ENCODE data around the gene WDR1. TPM values are rescaled to one million over a fixed set of nuclear protein-coding genes. Genes with fewer than 3 reads are reported as not detected.
A peak's percentile ranks its signal among the peaks of the same experiment; 100 is the strongest.

Gene WDR1
- total RNA-seq, 5 donors from 2014 or later (not counting 1 experiment from before 2014, with no cell fraction given) = 268 to 308 (median 304) TPM

DNA sequence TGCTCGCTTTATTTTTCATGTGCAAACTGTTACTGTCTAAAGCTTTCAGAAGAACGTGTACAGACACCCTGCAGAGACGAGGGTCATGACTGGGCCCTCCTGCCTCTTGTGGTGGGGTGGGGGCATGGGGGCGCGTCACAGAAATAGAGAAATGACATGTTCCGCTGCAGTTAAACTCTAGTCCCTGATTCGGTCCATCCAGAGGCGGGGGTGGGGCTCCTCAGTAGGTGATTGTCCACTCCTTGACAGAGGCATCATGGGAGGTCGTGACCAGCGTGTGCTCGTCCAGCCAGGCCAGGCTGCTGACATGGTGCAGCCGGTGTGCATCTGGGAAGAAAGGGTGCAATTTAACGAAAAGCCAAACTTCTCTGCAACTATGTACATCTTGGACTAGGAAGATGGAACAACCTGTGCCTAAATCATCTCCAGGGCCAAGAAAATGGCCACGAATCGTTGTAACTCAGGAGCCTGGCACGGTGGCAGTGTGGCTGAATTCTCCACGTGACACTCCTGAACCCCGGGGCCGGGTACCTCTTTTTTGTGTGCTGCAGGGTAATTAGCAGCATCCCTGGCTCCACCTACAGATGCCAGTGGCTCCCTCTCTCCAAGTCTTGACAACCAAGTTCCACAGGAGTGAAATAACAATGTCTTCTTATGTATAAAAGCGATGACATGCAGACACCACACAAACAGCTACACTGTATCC lies 41.3 kb downstream of the WDR1 start:
- H3K27me3 Mint-ChIP-seq = no peaks in the 10 kb centered on the region
- ATAC-seq (replicated peaks in 1 of 4) (no peak), DNase-seq (no peak)
- H3K4me3 Mint-ChIP-seq = no peak overlapping the region
- peak overlapping the region in 1 of 2 donors; percentile 6 for H3K27ac Mint-ChIP-seq
- Histone ChIP-seq H3K9me3 (no peaks in the 10 kb centered on the region), H3K36me3 (ENCODE audit: control insufficient read depth in 2 of 2, extremely low read depth in 1 of 2, insufficient read depth in 1 of 2, low read length in 1 of 2) (peaks cover 31 to 76% of the 10 kb centered on the region in 2 donors), H3K27me3 (replicated peaks in 1 of 2; ENCODE audit: control insufficient read depth in 2 of 2, extremely low read depth in 1 of 2, insufficient read depth in 2 of 2, low read length in 1 of 2) (no peaks in the 10 kb centered on the region), H3K4me1 (ENCODE audit: control insufficient read depth in 1 of 2, extremely low read depth in 1 of 2, insufficient read depth in 2 of 2, low read length in 2 of 2) (no peaks in the 10 kb centered on the region), H3K27ac (ENCODE audit: low read length) (no peak overlapping the region), H3K4me3 (ENCODE audit: control insufficient read depth in 1 of 2, extremely low read depth in 1 of 2, low read length in 1 of 2) (no peak overlapping the region)
- H3K9me3 Mint-ChIP-seq = no peaks in the 10 kb centered on the region
- POLR2A ChIA-PET = no interaction called here
- 95% methylated on average over 15 of the region's 20 CpGs for WGBS (ENCODE audit: insufficient coverage)
- H3K36me3 Mint-ChIP-seq = peaks cover 48% of the 10 kb centered on the region
- CTCF ChIA-PET = no interaction called here
- H3K4me1 Mint-ChIP-seq = peaks cover 0 to 9% (median 1%) of the 10 kb centered on the region in 3 donors

- POLR2A ChIA-PET = no interaction called here
Measured at GRCh38 chr4:10074767-10075105, 41.9 kb downstream of the WDR1 start.

GRCh38 chr4:10074076-10074766 lies 42.4 kb downstream of the WDR1 start:
- DNase-seq (peak in 1 of 35 experiments; percentile 13), ATAC-seq (replicated peaks in 1 of 4) (no peak)
- Mint-ChIP-seq H3K4me1 (peaks cover 0 to 4% (median 1%) of the 10 kb centered on the region in 3 donors), H3K27me3 (no peaks in the 10 kb centered on the region), H3K9me3 (no peaks in the 10 kb centered on the region), H3K4me3 (no peak overlapping the region), H3K36me3 (peaks cover 48% of the 10 kb centered on the region), H3K27ac (peak overlapping the region; percentile 28 to 42)
- H3K9me3 ChIP-seq = no peaks in the 10 kb centered on the region
- 96% methylated on average over 4 of the region's 13 CpGs for WGBS (ENCODE audit: insufficient coverage)
- H3K36me3 ChIP-seq (ENCODE audit: control insufficient read depth in 2 of 2, extremely low read depth in 1 of 2, insufficient read depth in 1 of 2, low read length in 1 of 2) = peaks cover 22 to 70% of the 10 kb centered on the region in 2 donors
- no peaks in the 10 kb centered on the region for H3K27me3 ChIP-seq (replicated peaks in 1 of 2; ENCODE audit: control insufficient read depth in 2 of 2, extremely low read depth in 1 of 2, insufficient read depth in 2 of 2, low read length in 1 of 2)
- POLR2A ChIA-PET = no interaction called here
- no peak overlapping the region for H3K27ac ChIP-seq (ENCODE audit: low read length)
- H3K4me1 ChIP-seq (ENCODE audit: control insufficient read depth in 1 of 2, extremely low read depth in 1 of 2, insufficient read depth in 2 of 2, low read length in 2 of 2) = no peaks in the 10 kb centered on the region
- CTCF ChIA-PET = no interaction called here
- H3K4me3 ChIP-seq (ENCODE audit: control insufficient read depth in 1 of 2, extremely low read depth in 1 of 2, low read length in 1 of 2) = no peak overlapping the region

More at GRCh38 chr4:10074767-10075105, 41.9 kb downstream of the WDR1 start:
- CTCF ChIA-PET = no interaction called here
- Mint-ChIP-seq H3K4me1 (peaks cover 0 to 8% (median 1%) of the 10 kb centered on the region in 3 donors), H3K4me3 (no peak overlapping the region), H3K27ac (peak overlapping the region in 1 of 2 donors; percentile 6), H3K9me3 (no peaks in the 10 kb centered on the region), H3K27me3 (no peaks in the 10 kb centered on the region), H3K36me3 (peaks cover 49% of the 10 kb centered on the region)
- ATAC-seq (replicated peaks in 1 of 4) = peak in 3 of 4 experiments; percentile 32 to 33 (median 32)
- peak in 1 of 35 experiments; percentile 27 for DNase-seq
- Histone ChIP-seq H3K36me3 (ENCODE audit: control insufficient read depth in 2 of 2, extremely low read depth in 1 of 2, insufficient read depth in 1 of 2, low read length in 1 of 2) (peaks cover 27 to 71% of the 10 kb centered on the region in 2 donors), H3K4me1 (ENCODE audit: control insufficient read depth in 1 of 2, extremely low read depth in 1 of 2, insufficient read depth in 2 of 2, low read length in 2 of 2) (no peaks in the 10 kb centered on the region), H3K27ac (ENCODE audit: low read length) (no peak overlapping the region), H3K27me3 (replicated peaks in 1 of 2; ENCODE audit: control insufficient read depth in 2 of 2, extremely low read depth in 1 of 2, insufficient read depth in 2 of 2, low read length in 1 of 2) (no peaks in the 10 kb centered on the region), H3K4me3 (ENCODE audit: control insufficient read depth in 1 of 2, extremely low read depth in 1 of 2, low read length in 1 of 2) (no peak overlapping the region), H3K9me3 (no peaks in the 10 kb centered on the region)
- 100% methylated on average over 1 of the region's 7 CpGs for WGBS (ENCODE audit: insufficient coverage)

DNA sequence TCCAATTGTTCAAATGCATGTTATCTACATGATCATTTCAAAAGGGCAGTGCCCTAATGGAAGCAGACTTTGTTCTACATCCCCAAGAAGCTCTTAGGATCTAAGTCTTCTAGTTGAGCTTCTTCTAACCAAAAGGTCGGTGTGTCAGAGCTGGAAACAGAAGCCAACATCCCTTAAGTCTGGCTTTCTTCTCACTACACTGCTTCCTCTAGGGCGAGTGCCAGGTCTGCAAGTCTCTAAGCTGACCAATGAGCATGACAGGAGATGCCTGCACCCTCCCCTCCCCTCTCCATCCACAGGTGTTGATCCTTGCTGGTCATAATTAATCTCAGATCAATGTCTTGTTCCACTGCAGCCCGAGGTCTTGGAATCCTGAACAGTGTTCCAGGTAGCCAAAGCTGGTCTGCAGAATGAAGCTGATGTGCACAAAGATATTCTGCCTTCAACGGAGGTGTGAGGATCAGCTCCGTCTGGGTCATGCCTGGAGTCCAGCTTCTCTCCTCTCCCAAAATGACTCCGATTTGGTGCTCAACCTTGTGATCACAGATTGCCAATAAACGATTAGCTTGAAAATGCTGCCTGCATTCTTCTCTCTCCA lies 44.1 kb downstream of the WDR1 start:
- Histone ChIP-seq H3K9me3 (no peaks in the 10 kb centered on the region), H3K27me3 (replicated peaks in 1 of 2; ENCODE audit: control insufficient read depth in 2 of 2, extremely low read depth in 1 of 2, insufficient read depth in 2 of 2, low read length in 1 of 2) (no peaks in the 10 kb centered on the region), H3K4me1 (ENCODE audit: control insufficient read depth in 1 of 2, extremely low read depth in 1 of 2, insufficient read depth in 2 of 2, low read length in 2 of 2) (no peaks in the 10 kb centered on the region), H3K27ac (ENCODE audit: low read length) (no peak overlapping the region), H3K4me3 (ENCODE audit: control insufficient read depth in 1 of 2, extremely low read depth in 1 of 2, low read length in 1 of 2) (no peak overlapping the region), H3K36me3 (ENCODE audit: control insufficient read depth in 2 of 2, extremely low read depth in 1 of 2, insufficient read depth in 1 of 2, low read length in 1 of 2) (peaks cover 17 to 69% of the 10 kb centered on the region in 2 donors)
- 80% methylated on average over 5 of the region's 7 CpGs for WGBS (ENCODE audit: insufficient coverage)
- Mint-ChIP-seq H3K4me3 (no peak overlapping the region), H3K4me1 (peaks cover 0 to 4% (median 1%) of the 10 kb centered on the region in 3 donors), H3K36me3 (peaks cover 43% of the 10 kb centered on the region), H3K27me3 (no peaks in the 10 kb centered on the region), H3K9me3 (no peaks in the 10 kb centered on the region), H3K27ac (peak overlapping the region; percentile 32 to 50)
- ChIA-PET POLR2A (no interaction called here), CTCF (interaction anchor here in 1 of 2 donors (0.7 kb wide), 1 partner anchor 323 kb away, joined by 3 read pairs; no protein-coding TSS in a partner anchor)
- DNase-seq = no peak
- ATAC-seq (replicated peaks in 1 of 4) = no peak

DNA sequence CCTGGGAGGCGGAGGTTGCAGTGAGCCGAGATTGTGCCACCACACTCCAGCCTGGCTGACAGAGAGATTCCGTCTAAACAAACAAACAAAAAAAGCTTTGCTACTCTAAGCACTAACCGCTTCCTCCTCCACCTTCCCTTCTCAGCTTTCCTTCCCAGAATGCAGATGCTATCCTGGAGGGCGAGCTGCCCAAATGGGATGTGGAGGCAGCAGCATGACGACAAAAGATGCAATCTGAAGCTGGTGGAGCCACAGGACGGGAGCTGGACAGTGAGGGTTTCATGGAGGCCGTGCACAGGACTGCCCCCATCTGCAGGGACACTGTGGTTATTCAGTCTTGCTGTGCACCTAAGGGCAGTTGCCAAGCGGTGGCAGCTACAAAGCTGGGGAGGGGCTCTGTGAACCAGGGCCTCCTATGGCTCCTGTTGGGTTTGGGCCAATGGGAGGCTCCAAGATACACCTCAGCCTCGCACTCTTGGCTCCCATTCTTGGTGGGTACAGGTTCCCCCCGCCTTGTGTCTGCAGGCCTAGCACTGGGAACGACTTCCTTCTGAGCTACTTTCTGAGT lies 47.4 kb downstream of the WDR1 start:
- DNase-seq = no peak
- Histone ChIP-seq H3K27me3 (replicated peaks in 1 of 2; ENCODE audit: control insufficient read depth in 2 of 2, extremely low read depth in 1 of 2, insufficient read depth in 2 of 2, low read length in 1 of 2) (no peaks in the 10 kb centered on the region), H3K4me1 (ENCODE audit: control insufficient read depth in 1 of 2, extremely low read depth in 1 of 2, insufficient read depth in 2 of 2, low read length in 2 of 2) (no peaks in the 10 kb centered on the region), H3K27ac (ENCODE audit: low read length) (no peak overlapping the region), H3K9me3 (no peaks in the 10 kb centered on the region), H3K4me3 (ENCODE audit: control insufficient read depth in 1 of 2, extremely low read depth in 1 of 2, low read length in 1 of 2) (no peak overlapping the region), H3K36me3 (ENCODE audit: control insufficient read depth in 2 of 2, extremely low read depth in 1 of 2, insufficient read depth in 1 of 2, low read length in 1 of 2) (peaks cover 9 to 63% of the 10 kb centered on the region in 2 donors)
- Mint-ChIP-seq H3K27ac (no peak overlapping the region), H3K36me3 (peaks cover 46% of the 10 kb centered on the region), H3K27me3 (no peaks in the 10 kb centered on the region), H3K4me3 (no peak overlapping the region), H3K9me3 (no peaks in the 10 kb centered on the region), H3K4me1 (no peaks in the 10 kb centered on the region)
- ChIA-PET POLR2A (no interaction called here), CTCF (no interaction called here)
- WGBS (ENCODE audit: insufficient coverage) = 91% methylated on average over 9 of the region's 12 CpGs
- ATAC-seq (replicated peaks in 1 of 4) = no peak

Data from T-cell (primary cell).